Mucosa of descending colon (tissue), 3 donors: ENCODE data around the gene TNPO2. TPM values are rescaled to one million over a fixed set of nuclear protein-coding genes. Genes with fewer than 3 reads are reported as not detected.

Source experiments
- ATAC-seq: fragments of 200-7000 bp; cut with Tn5 transposase; one replicate; pipeline ENCODE4 v1.9.1; 2020; ENCODE audit warnings: mild to moderate bottlenecking, moderate library complexity
- DNase-seq, 3 donors: peaks; one replicate each; pipeline ENCODE4 v3.0.0-alpha.2; 2020
- H3K36me3 ChIP-seq: fragments of 200-600 bp; one replicate; pipeline ENCODE4 v1.8.0; 2021; ENCODE audit warnings: low read depth, mild to moderate bottlenecking
- H3K4me1 ChIP-seq: fragments of 200-600 bp; one replicate; pipeline ENCODE4 v1.8.0; 2021; ENCODE audit warnings: low read depth, mild to moderate bottlenecking
- H3K4me3 ChIP-seq: fragments of 200-600 bp; one replicate; pipeline ENCODE4 v1.8.0; 2021; ENCODE audit warnings: mild to moderate bottlenecking
- H3K9me3 ChIP-seq: fragments of 200-600 bp; one replicate; pipeline ENCODE4 v1.8.0; 2021; ENCODE audit warnings: mild to moderate bottlenecking
- CTCF ChIP-seq: fragments of 200-600 bp; IDR thresholded peaks from one replicate; pipeline ENCODE4 v1.8.0; 2022; ENCODE audit warnings: antibody characterized with exemption, mild to moderate bottlenecking
- intact Hi-C, 2 donors: fragments of 100-400 bp; cut with DNase I in 1 of 2; cut with micrococcal nuclease in 1 of 2; formaldehyde crosslinking; loops; one replicate each; pipeline versions ENCODE4 v1.11.0 to v1.11.1; 2022; cut with DNase I, micrococcal nuclease
- total RNA-seq, 3 donors: library from RNA; stranded (reverse); fragmentation: NEBNext Ultra II Directional in 2 of 3; extraction: Animal tissue kit (Norgen Biotek cat#: 25700) in 2 of 3; gene quantifications; one replicate each; pipeline versions ENCODE4 v1.2.1 to v1.2.4, GENCODE V29; 2021 to 2023
- donor health status: DM: no; HTN: no; CAD: no; lungs with moderate emphysema.
- donor health status: DM: no; HTN: no; CAD: no.
- donor health status: DM: no; HTN: yes; CAD: no.

TNPO2 gene
- total RNA-seq, 3 donors from 2014 or later = 48.9 to 73.3 (median 66.9) TPM

- H3K4me3 ChIP-seq = no peak overlapping the region
- no peaks in the 10 kb centered on the region for H3K9me3 ChIP-seq
- no peak for TF ChIP-seq CTCF
- ATAC-seq (no peak), DNase-seq (no peak)
- no peaks in the 10 kb centered on the region for H3K36me3 ChIP-seq
- H3K4me1 ChIP-seq = no peaks in the 10 kb centered on the region
- intact Hi-C loops = no loop called here
These were observed 65.8 kb downstream of the TNPO2 start for GRCh38 chr19:12657966-12658365.

- Histone ChIP-seq H3K9me3 (no peaks in the 10 kb centered on the region), H3K36me3 (no peaks in the 10 kb centered on the region), H3K4me3 (no peak overlapping the region), H3K4me1 (no peaks in the 10 kb centered on the region)
- ATAC-seq (no peak), DNase-seq (no peak)
- no peak for TF ChIP-seq CTCF
- intact Hi-C loops = no loop called here
These were observed 66.7 kb downstream of the TNPO2 start for GRCh38 chr19:12656899-12657571.

GRCh38 chr19:12655546-12655945 is 68.2 kb downstream of the TNPO2 start:
- TF ChIP-seq CTCF = no peak
- no peak for ATAC-seq
- H3K36me3 ChIP-seq = no peaks in the 10 kb centered on the region

GRCh38 chr19:12652219-12652618 is 71.5 kb downstream of the TNPO2 start:
- H3K36me3 ChIP-seq = no peaks in the 10 kb centered on the region
- intact Hi-C loops = no loop called here
- TF ChIP-seq CTCF = no peak
- H3K9me3 ChIP-seq = no peaks in the 10 kb centered on the region
- H3K4me3 ChIP-seq = no peak overlapping the region
- peaks cover 5% of the 10 kb centered on the region for H3K4me1 ChIP-seq
- DNase-seq (no peak), ATAC-seq (no peak)

More at GRCh38 chr19:12655546-12655945, 68.2 kb downstream of the TNPO2 start:
- no peak for DNase-seq
- intact Hi-C loops = no loop called here
- Histone ChIP-seq H3K9me3 (no peaks in the 10 kb centered on the region), H3K4me1 (no peaks in the 10 kb centered on the region), H3K4me3 (no peak overlapping the region)

GRCh38 chr19:12649941-12650340 is 73.8 kb downstream of the TNPO2 start:
- DNase-seq = no peak

More at GRCh38 chr19:12649941-12650340, 73.8 kb downstream of the TNPO2 start:
- TF ChIP-seq CTCF = no peak
- Histone ChIP-seq H3K9me3 (no peaks in the 10 kb centered on the region), H3K4me3 (no peak overlapping the region), H3K36me3 (no peaks in the 10 kb centered on the region), H3K4me1 (peaks cover 5% of the 10 kb centered on the region)
- ATAC-seq = no peak
- intact Hi-C loops = no loop called here

Other genes starting within 250 kb of the TNPO2 start
- 1 to 10 TPM; 1.2 to 3.3 (median 1.8) TPM for gene ZNF709, start 239.1 kb downstream of the TNPO2 start, total RNA-seq
- gene ZNF564, start 172.4 kb downstream of the TNPO2 start, total RNA-seq = 10 to 100 TPM; 13.9 to 22.5 (median 21.2) TPM
- 10 to 100 TPM in 1 of 3 donors, 1 to 10 TPM in 2; 8.6 to 11.3 (median 8.8) TPM for gene ZNF490, start 113.1 kb downstream of the TNPO2 start, total RNA-seq
- 10 to 100 TPM; 22.5 to 29.7 (median 26.9) TPM for gene ZNF791, start 113.0 kb downstream of the TNPO2 start, total RNA-seq
- gene MAN2B1, start 57.2 kb downstream of the TNPO2 start, total RNA-seq = 100 to 1,000 TPM in 1 of 3 donors, 10 to 100 TPM in 2; 92.7 to 104 (median 96.6) TPM
- gene WDR83, start 57.1 kb downstream of the TNPO2 start, total RNA-seq = 10 to 100 TPM in 1 of 3 donors, 1 to 10 TPM in 2; 6.4 to 13.4 (median 7.4) TPM
- gene DHPS, start 42.1 kb downstream of the TNPO2 start, total RNA-seq = 10 to 100 TPM; 71.4 to 91.4 (median 88.9) TPM
- gene GNG14, start 35.9 kb downstream of the TNPO2 start, total RNA-seq = not detected
- 1 to 10 TPM; 6.0 to 8.9 (median 7.8) TPM for gene FBXW9, start 27.3 kb downstream of the TNPO2 start, total RNA-seq
- gene TRIR, start 10.8 kb upstream of the TNPO2 start, total RNA-seq = 100 to 1,000 TPM; 122 to 164 (median 146) TPM
- 10 to 100 TPM; 44.8 to 70.5 (median 50.0) TPM for gene GET3, start 13.6 kb upstream of the TNPO2 start, total RNA-seq
- gene BEST2, start 27.9 kb upstream of the TNPO2 start, total RNA-seq = 100 to 1,000 TPM in 1 of 3 donors, 10 to 100 TPM in 2; 29.0 to 167 (median 32.2) TPM
- 10 to 100 TPM; 52.2 to 91.9 (median 69.0) TPM for gene HOOK2, start 51.6 kb upstream of the TNPO2 start, total RNA-seq
- 100 to 1,000 TPM; 170 to 191 (median 191) TPM for gene JUNB, start 67.6 kb upstream of the TNPO2 start, total RNA-seq
- 100 to 1,000 TPM; 225 to 266 (median 256) TPM for gene PRDX2, start 77.9 kb upstream of the TNPO2 start, total RNA-seq
- gene THSD8, start 78.1 kb upstream of the TNPO2 start, total RNA-seq = 10 to 100 TPM in 1 of 3 donors, 1 to 10 TPM in 2; 1.5 to 10.4 (median 2.7) TPM
- gene RNASEH2A, start 82.7 kb upstream of the TNPO2 start, total RNA-seq = 10 to 100 TPM in 1 of 3 donors, 1 to 10 TPM in 2; 5.5 to 12.4 (median 6.5) TPM
- 1 to 10 TPM in 1 of 3 donors, under 1 TPM in 1, not detected in 1; 0.87 to 1.7 TPM for gene RTBDN, start 110.6 kb upstream of the TNPO2 start, total RNA-seq
- gene MAST1, start 114.6 kb upstream of the TNPO2 start, total RNA-seq = 1 to 10 TPM in 2 of 3 donors, under 1 TPM in 1; 0.69 to 4.1 (median 1.2) TPM
- 10 to 100 TPM; 22.8 to 31.8 (median 30.3) TPM for gene DNASE2, start 157.5 kb upstream of the TNPO2 start, total RNA-seq
- not detected for gene KLF1, start 163.3 kb upstream of the TNPO2 start, total RNA-seq
- 10 to 100 TPM; 24.2 to 27.2 (median 24.7) TPM for gene GCDH, start 167.2 kb upstream of the TNPO2 start, total RNA-seq
- 1 to 10 TPM in 1 of 3 donors, not detected in 2; 1.2 TPM for gene SYCE2, start 195.4 kb upstream of the TNPO2 start, total RNA-seq
- gene FARSA, start 209.8 kb upstream of the TNPO2 start, total RNA-seq = 10 to 100 TPM; 44.1 to 54.0 (median 48.1) TPM
- 100 to 1,000 TPM; 433 to 945 (median 637) TPM for gene CALR, start 214.7 kb upstream of the TNPO2 start, total RNA-seq
- gene RAD23A, start 221.9 kb upstream of the TNPO2 start, total RNA-seq = 100 to 1,000 TPM in 1 of 3 donors, 10 to 100 TPM in 2; 76.4 to 117 (median 81.4) TPM
- gene GADD45GIP1, start 233.3 kb upstream of the TNPO2 start, total RNA-seq = 10 to 100 TPM in 2 of 3 donors, 1 to 10 TPM in 1; 10.0 to 16.4 (median 14.1) TPM
- gene DAND5, start 245.6 kb upstream of the TNPO2 start, total RNA-seq = 1 to 10 TPM in 1 of 3 donors, under 1 TPM in 1, not detected in 1; 0.34 to 1.1 TPM